ENCODE measurements around the gene MYOF. TPM values are rescaled to one million over a fixed set of nuclear protein-coding genes. Genes with fewer than 3 reads are reported as not detected.
"Not testable (repeated sequence)": the region's sequence is repeated elsewhere in the genome, so short reads cannot be mapped to it uniquely, and the experiment has no call there.

MYOF gene
- total RNA-seq, 1 experiment from 2014 or later, result 242 TPM

DNA sequence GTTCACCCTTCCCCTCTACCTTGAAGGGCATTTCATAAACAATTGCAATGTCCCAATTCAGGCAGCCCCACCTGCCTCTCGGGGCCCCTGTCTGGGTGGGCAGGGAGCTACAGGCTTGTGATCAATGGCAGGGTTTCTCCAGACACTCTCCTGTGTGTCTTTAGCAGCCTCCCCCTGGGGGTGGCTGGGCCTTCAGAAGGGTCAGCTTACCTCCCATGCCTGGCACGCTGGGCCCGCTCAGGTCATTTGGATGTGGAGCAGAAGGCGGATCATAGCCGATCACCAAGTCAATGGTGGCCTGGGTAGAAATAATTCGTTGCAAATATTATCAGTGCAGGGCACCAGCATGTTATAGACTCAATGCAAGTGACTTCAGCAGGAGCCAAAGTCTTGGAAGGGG is 56.3 kb downstream of the MYOF start:
- DNase-seq (ENCODE audit: low read depth), result no peak

DNA sequence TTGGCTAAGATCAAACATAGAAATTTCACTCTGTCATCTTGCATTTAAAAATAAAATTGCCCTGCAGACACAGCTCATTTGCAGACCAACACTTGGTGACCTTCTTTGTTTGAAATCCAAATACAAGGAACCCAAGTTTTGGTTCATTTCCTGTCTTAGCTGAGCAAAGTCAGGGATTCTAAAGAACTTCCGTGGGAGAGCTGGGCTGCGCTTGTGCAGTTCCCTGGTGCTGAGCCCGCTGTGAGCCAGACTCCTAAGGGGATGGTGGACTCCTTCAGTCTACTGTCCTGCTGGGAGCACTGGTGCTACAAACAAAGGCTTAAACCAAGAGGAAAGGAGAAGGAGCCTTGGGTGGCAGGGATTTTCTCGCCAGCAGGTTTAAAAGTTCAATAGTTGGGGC is 60.0 kb downstream of the MYOF start:
- DNase-seq (ENCODE audit: low read depth), result no peak

- no peak for DNase-seq (ENCODE audit: low read depth)
Observed at GRCh38 chr10:93420944-93421825, 60.9 kb downstream of the MYOF start.

DNA sequence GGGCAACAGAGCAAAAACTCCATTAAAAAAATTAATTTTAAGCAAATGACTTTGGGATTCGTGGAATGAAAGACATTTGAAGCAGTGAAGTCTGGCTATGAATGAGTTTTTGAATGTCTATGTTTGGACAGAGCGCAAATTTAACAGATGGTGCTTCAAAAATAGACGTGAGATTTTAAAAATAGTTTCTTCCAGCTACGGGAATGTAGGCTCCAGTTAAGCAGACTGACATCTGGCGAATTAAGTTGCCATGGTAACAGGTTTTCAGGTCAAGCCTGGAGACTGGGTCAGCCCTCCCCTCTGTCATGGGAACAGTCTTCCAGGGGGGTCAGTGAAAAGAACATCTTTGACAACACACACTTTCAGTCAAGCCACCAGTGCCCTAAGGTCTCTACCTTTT is 62.0 kb downstream of the MYOF start:
- peak; percentile 50 for DNase-seq (ENCODE audit: low read depth)

- DNase-seq (ENCODE audit: low read depth), result not testable (repeated sequence)
Observed at GRCh38 chr10:93419016-93419415, 63.1 kb downstream of the MYOF start.

DNA sequence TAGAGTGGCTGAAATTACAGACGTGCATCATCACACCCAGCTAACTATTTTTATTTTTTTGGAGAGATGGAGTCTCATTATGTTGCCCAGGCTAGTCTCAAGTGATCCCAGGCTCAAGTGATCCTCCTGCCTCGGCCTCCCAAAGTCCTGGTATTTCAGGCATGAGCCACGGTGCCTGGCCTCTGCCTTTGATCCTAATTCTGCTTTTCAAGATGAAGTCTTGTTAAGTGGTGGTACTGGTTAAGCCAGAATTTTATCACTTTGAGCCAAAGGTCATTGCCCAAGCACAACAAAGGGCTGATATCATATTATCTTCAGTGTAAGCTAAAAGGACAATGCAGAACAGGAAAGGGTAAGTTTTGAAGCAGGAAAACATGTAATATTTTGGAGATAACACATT is 64.2 kb downstream of the MYOF start:
- no peak for DNase-seq (ENCODE audit: low read depth)

- DNase-seq (ENCODE audit: low read depth), result no peak
Observed at GRCh38 chr10:93417266-93417665, 64.9 kb downstream of the MYOF start.

GRCh38 chr10:93416824-93417223 is 65.3 kb downstream of the MYOF start:
- no peak for DNase-seq (ENCODE audit: low read depth)

GRCh38 chr10:93415693-93416092 is 66.4 kb downstream of the MYOF start:
- DNase-seq (ENCODE audit: low read depth), result no peak

- no peak for DNase-seq (ENCODE audit: low read depth)
Observed at GRCh38 chr10:93413252-93413689, 68.9 kb downstream of the MYOF start.

GRCh38 chr10:93412801-93413200 is 69.3 kb downstream of the MYOF start:
- no peak for DNase-seq (ENCODE audit: low read depth)

GRCh38 chr10:93410697-93411348 is 71.3 kb downstream of the MYOF start:
- DNase-seq (ENCODE audit: low read depth), result no peak

DNA sequence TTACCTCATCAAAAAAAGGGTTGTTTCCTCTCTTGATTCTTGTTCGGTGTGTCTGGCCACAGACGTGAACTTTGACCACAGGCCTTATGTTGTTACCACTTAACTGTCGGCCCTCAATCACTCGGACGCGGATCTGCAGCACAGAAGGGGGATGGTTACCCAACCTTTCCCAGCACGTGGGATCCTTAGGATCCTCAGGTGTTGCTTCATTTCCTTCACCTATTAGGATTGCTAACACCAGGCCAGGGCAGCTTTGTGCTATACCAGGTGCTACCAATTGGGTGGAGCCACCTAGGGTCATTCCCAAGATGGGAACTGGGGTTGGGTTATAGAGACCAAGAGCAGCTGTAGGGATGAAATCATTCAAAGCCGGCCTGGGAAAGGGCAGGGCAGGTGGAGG is 73.4 kb downstream of the MYOF start:
- DNase-seq (ENCODE audit: low read depth), result no peak

DNA sequence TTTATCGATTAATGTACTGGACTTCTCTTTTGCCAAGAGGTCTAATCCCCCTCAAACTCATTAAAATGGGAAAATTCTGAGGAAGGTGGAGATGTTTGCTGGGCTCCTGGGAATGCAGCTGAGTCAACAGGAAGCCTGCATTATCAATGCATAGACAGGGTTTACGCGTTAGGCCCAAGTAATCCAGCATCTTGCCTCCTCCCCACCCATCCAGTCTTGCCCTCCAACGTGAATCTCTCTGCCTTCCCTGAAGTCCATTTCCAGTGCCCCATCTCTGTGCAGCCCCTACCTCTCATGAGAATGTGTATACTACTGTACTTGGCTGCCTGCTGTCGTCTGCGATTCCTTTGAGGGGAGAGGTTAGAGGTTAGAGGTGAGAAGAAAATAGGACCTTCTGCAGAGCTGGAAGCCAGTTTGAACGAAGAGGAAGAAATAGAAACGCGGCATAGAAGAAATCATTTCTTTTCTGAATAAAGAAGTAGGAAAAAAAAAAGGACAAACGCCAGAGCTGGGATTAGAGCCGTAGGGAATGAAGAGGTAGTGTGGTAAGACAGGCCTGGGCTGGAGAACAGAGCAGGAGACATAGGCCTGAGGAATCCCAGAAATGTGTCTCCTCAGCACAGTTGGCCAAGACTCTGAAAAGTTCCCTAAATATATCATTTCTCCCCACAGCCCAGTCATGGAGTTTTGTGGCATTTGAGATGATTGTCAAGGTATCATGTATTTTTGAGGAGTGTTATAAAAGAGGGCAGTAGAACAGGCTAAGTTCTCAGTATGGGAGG is 75.6 kb downstream of the MYOF start:
- no peak for DNase-seq (ENCODE audit: low read depth)

GRCh38 chr10:93404048-93404354 is 78.1 kb downstream of the MYOF start:
- DNase-seq (ENCODE audit: low read depth), result no peak

- DNase-seq (ENCODE audit: low read depth), result no peak
Observed at GRCh38 chr10:93403152-93404047, 78.7 kb downstream of the MYOF start.

DNA sequence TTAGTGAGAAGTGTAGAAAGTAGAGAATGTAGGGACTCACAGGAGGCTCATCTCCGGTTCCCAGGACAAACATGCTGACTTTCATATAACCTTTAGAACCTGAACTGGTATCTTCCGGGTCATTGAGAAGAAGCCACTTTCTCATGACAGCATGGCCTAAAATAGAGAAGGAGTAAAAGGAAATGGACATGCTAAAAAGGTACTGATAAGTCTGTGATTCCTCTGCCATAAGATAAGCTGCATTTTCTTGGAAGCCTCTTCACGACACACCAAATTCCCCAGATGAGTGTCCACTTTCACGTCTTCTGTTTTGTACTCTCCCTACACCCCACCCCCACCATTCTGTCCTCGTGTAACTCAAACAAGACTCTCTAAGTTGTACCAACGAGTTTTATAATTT is 79.9 kb downstream of the MYOF start:
- DNase-seq (ENCODE audit: low read depth), result no peak

DNA sequence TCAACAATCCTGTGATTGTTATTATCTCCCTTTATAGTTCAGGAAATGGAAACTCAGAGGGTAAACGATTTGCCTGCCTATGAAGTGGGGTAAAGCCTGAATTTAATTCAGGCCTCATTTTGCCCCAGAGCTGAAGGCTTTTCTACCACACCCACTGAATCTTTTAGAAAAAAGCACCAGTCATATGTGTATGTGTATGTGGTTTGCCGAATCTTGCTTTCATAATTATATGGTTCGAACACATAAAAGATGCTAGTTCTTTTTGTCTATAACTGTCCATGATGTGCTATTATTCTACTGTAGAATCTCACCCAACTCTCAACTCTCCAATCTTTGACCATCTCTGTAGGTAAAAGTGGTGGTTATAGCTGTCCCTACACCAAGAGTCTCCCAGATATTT is 83.6 kb downstream of the MYOF start:
- no peak for DNase-seq (ENCODE audit: low read depth)

DNA sequence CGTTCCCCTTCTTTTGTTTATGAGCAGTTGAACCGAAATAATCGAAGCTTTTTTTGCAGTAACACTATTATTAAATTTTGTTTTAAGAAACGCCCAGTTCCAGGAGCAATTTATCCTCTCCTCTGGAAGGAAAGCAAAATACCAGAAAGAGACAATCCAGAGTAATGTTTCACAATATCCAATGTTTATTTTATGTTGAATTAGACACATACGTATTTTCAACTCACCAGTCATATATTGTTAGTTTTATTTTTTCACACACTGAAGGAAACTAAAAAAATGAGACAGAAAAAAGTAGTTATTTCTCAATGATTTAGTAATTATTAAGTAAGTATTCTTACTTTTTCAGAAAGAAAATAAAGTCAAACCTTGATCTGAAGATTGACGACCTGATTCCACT is 85.1 kb downstream of the MYOF start:
- no peak for DNase-seq (ENCODE audit: low read depth)

GRCh38 chr10:93393211-93393610 is 88.9 kb downstream of the MYOF start:
- DNase-seq (ENCODE audit: low read depth), result no peak

- DNase-seq (ENCODE audit: low read depth), result peak; percentile 30
Observed at GRCh38 chr10:93392121-93392520, 90.0 kb downstream of the MYOF start.
